Measurements from ENCODE around the gene C10orf95. TPM values are rescaled to one million over a fixed set of nuclear protein-coding genes. Genes with fewer than 3 reads are reported as not detected.

C10orf95 gene
- polyA plus RNA-seq, 2 of the 4 experiments (the other 2 are of a cell fraction) = 0.12 to 0.13 TPM

DNA sequence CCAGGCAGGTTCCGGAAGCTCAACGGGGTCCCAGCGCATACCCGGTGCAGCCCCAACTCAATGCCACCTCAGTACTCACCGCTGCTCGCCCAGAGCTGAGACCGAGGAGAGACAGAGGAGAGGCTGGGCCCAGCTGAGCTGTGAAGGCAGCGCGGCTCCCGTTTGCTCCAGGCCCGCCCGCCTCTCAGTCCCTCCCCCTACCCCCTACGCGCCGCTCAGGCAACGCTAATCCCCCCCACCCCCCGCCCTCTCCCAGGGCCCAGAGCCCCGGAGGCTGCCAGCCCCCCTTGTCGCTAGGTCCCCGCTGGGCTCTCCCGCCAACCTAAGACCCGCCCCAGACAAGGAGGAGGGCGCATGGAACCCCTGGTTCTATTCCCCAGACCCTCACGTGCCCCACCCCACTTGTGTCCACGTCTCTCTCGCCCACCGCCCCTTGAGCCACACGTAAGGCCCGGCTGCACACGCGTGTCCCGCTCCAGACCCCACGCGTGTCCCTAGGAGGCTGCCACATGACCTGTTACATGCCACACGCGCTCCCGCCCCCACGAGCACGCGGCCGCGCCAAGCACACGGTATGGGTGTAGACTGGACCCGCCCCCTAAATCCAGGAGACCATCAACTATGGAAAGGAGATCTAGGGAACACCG lies 32.6 kb downstream of the C10orf95 start, which contains the start of gene PSD:
Gene PSD (minus strand): TSS at position 164 of the 647 bp plus-strand sequence. CDS start 1,747 bp downstream, outside the sequence.
- H3K4me1 ChIP-seq = peaks cover 25% of the 10 kb centered on the region
- no peak for DNase-seq (ENCODE audit: low read depth in 1 of 2, low spot score in 1 of 2)
- peak within 1 kb of the TSS in 1 of 2 experiments; percentile 90; a peak in 2 of 6 replicates for H3K27ac ChIP-seq
- no peak for ATAC-seq
- TF ChIP-seq HOXB5 (CRISPR knock-in tag; IDR thresholded peaks at IDR 0.05) = no peak
- TF ChIP-seq CHD4 (IDR thresholded peaks at IDR 0.05; ENCODE audit: borderline replicate concordance) = no peak
- no peak for TF ChIP-seq FOSL2 (IDR thresholded peaks at IDR 0.05)
- TF ChIP-seq FOSL2 (CRISPR knock-in tag; IDR thresholded peaks at IDR 0.05) = no peak
- no peak for TF ChIP-seq CEBPB (IDR thresholded peaks at IDR 0.05)
- no peak for TF ChIP-seq RNF2 (IDR thresholded peaks at IDR 0.05; ENCODE audit: borderline replicate concordance, low read depth)
- TF ChIP-seq KDM1A (IDR thresholded peaks at IDR 0.05; ENCODE audit: low read depth) = no peak
- no peak for TF ChIP-seq MAZ (IDR thresholded peaks at IDR 0.05; ENCODE audit: borderline replicate concordance, low read depth, low read length)
- TF ChIP-seq MAFK (IDR thresholded peaks at IDR 0.05; ENCODE audit: partially characterized antibody) = no peak
- TF ChIP-seq ATOH8 (CRISPR knock-in tag; IDR thresholded peaks at IDR 0.05; ENCODE audit: low read depth) = no peak
- TF ChIP-seq CHD2 (IDR thresholded peaks at IDR 0.05; ENCODE audit: low read length, partially characterized antibody) = no peak
- ChIA-PET CTCF (interaction anchor here (1.0 to 7.7 kb wide), 5 partner anchors 15 to 189 kb away, joined by 3 to 72 read pairs (median 5); no protein-coding TSS in a partner anchor), POLR2A (no interaction called here)
- H3K9me3 ChIP-seq = no peaks in the 10 kb centered on the region
- H3K4me2 ChIP-seq = peak within 1 kb of the TSS; percentile 97
- 37% methylated on average over 24 of the region's 45 CpGs for WGBS (ENCODE audit: missing lambda C conversion rate)
- no peak for FAIRE-seq
- H3K4me3 ChIP-seq = peak within 1 kb of the TSS; percentile 57

GRCh38 chr10:102416695-102417094 lies 34.6 kb downstream of the C10orf95 start:
- CTCF ChIA-PET = interaction anchor here (0.9 to 7.7 kb wide), 3 partner anchors 13 to 23 kb away, joined by 4 to 72 read pairs (median 9); no protein-coding TSS in a partner anchor
- POLR2A ChIA-PET = interaction anchor here (0.7 kb wide), 1 partner anchor 16 kb away, joined by 3 read pairs; the partner anchor contains the start of gene CUEDC2
- no peak for FAIRE-seq

More at GRCh38 chr10:102416695-102417094, 34.6 kb downstream of the C10orf95 start:
- DNase-seq (ENCODE audit: low read depth in 1 of 2, low spot score in 1 of 2) (no peak), ATAC-seq (no peak)
- TF ChIP-seq ESRRA (IDR thresholded peaks at IDR 0.05; ENCODE audit: borderline replicate concordance, low read length) = no peak
- no peak for TF ChIP-seq CBX8 (IDR thresholded peaks at IDR 0.05)
- TF ChIP-seq BCL3 (IDR thresholded peaks at IDR 0.05) = no peak
- TF ChIP-seq NFE2L2 (conservative IDR thresholded peaks at IDR 0.05; ENCODE audit: low read length) = no peak
- TF ChIP-seq ZFP36 (IDR thresholded peaks at IDR 0.05; ENCODE audit: borderline replicate concordance, partially characterized antibody) = no peak
- no peak for TF ChIP-seq MAZ (IDR thresholded peaks at IDR 0.05; ENCODE audit: borderline replicate concordance, low read depth, low read length)
- TF ChIP-seq RAD21 (conservative IDR thresholded peaks at IDR 0.05 in 1 of 2, IDR thresholded peaks at IDR 0.05 in 1 of 2) = no peak
- TF ChIP-seq FOXS1 (CRISPR knock-in tag; IDR thresholded peaks at IDR 0.05) = no peak
- no peak for TF ChIP-seq HEYL (CRISPR knock-in tag; IDR thresholded peaks at IDR 0.05)
- no peak for TF ChIP-seq JUN (IDR thresholded peaks at IDR 0.05)
- no peak for TF ChIP-seq KDM1A (IDR thresholded peaks at IDR 0.05; ENCODE audit: low read depth)
- no peak for TF ChIP-seq SMC3 (IDR thresholded peaks at IDR 0.05)
- TF ChIP-seq PHF8 (IDR thresholded peaks at IDR 0.05; ENCODE audit: borderline replicate concordance, low read depth) = no peak
- TF ChIP-seq USF2 (IDR thresholded peaks at IDR 0.05) = no peak
- no peak for TF ChIP-seq RARB (CRISPR knock-in tag; IDR thresholded peaks at IDR 0.05)
- no peak for TF ChIP-seq ZSCAN20 (CRISPR knock-in tag; IDR thresholded peaks at IDR 0.05)
- no peak for TF ChIP-seq CTCF (IDR thresholded peaks at IDR 0.05)
- TF ChIP-seq, protein P1, sequence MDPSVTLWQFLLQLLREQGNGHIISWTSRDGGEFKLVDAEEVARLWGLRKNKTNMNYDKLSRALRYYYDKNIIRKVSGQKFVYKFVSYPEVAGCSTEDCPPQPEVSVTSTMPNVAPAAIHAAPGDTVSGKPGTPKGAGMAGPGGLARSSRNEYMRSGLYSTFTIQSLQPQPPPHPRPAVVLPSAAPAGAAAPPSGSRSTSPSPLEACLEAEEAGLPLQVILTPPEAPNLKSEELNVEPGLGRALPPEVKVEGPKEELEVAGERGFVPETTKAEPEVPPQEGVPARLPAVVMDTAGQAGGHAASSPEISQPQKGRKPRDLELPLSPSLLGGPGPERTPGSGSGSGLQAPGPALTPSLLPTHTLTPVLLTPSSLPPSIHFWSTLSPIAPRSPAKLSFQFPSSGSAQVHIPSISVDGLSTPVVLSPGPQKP (IDR thresholded peaks at IDR 0.05; ENCODE audit: low read depth, low read length) = no peak
- Histone ChIP-seq H3K4me1 (peaks cover 16% of the 10 kb centered on the region; the same call in 2 of the 3 replicates), H3K9me3 (no peaks in the 10 kb centered on the region), H3K27ac (no peak overlapping the region), H3K4me2 (no peak overlapping the region), H3K4me3 (no peak overlapping the region)
- WGBS (ENCODE audit: missing lambda C conversion rate) = 30% methylated on average over 2 of the region's 20 CpGs

Measured in A549 (cell line).